H1 (cell line): ENCODE results near the gene CHMP4B. TPM values are rescaled to one million over a fixed set of nuclear protein-coding genes. Genes with fewer than 3 reads are reported as not detected.

Source experiments
- CTCF ChIA-PET: fragments of 300-600 bp; sonication (Branson Sonifier 250); formaldehyde crosslinking; loops from one replicate; lab custom pipeline; 2021; ENCODE audit not compliant: partially characterized antibody; lab: Charles Lee
- POLR2A ChIA-PET: fragments of 300-600 bp; sonication (Branson Sonifier 250); formaldehyde crosslinking; loops from one replicate; lab custom pipeline; 2021; ENCODE audit warnings: inconsistent platforms; ENCODE audit not compliant: partially characterized antibody; lab: Charles Lee
- DNase-seq, 2 experiments: peaks; one replicate each; pipeline versions ENCODE4 v3.0.0 to v3.0.0-alpha.2; 2010 to 2022; ENCODE audit warnings: low spot score in 2 of 2, low read depth in 1 of 2, mixed read lengths in 1 of 2
- FAIRE-seq: peaks from 2 replicates; lab custom pipeline; 2011; peaks lifted over from hg19 to GRCh38; lab: Jason Lieb, UNC
- H2AFZ ChIP-seq: 2 replicates; pipeline ENCODE4 v1.8.1; 2012; ENCODE audit warnings: low read length, inconsistent platforms
- H2AK5ac ChIP-seq: 2 replicates; pipeline ENCODE4 v1.6.1; 2013; ENCODE audit warnings: low read depth, low read length
- H2BK120ac ChIP-seq: replicated peaks from 2 replicates; pipeline ENCODE3; 2013; ENCODE audit warnings: low read depth, low read length, inconsistent platforms
- H2BK12ac ChIP-seq: 2 replicates; pipeline ENCODE4 v1.6.1; 2013; ENCODE audit warnings: low read depth, low read length
- H2BK15ac ChIP-seq: 2 replicates; pipeline ENCODE4 v1.6.1; 2013; ENCODE audit warnings: low read length
- H2BK20ac ChIP-seq: 2 replicates; pipeline ENCODE4 v1.6.1; 2013; ENCODE audit warnings: low read length
- H2BK5ac ChIP-seq: 2 replicates; pipeline ENCODE4 v1.6.1; 2013; ENCODE audit warnings: low read depth, low read length
- H3K14ac ChIP-seq: 2 replicates; pipeline ENCODE4 v1.6.1; 2013; ENCODE audit warnings: inconsistent platforms; ENCODE audit not compliant: insufficient read length
- H3K18ac ChIP-seq: 2 replicates; pipeline ENCODE4 v1.6.1; 2013; ENCODE audit warnings: low read length; ENCODE audit errors: extremely low read depth
- H3K23ac ChIP-seq: 2 replicates; pipeline ENCODE4 v1.6.1; 2013; ENCODE audit warnings: inconsistent platforms; ENCODE audit not compliant: insufficient read length
- H3K23me2 ChIP-seq: 2 replicates; pipeline ENCODE4 v1.6.1; 2013; ENCODE audit warnings: low read depth, low read length
- H3K27ac ChIP-seq: 2 replicates; pipeline ENCODE4 v1.6.1; 2011; ENCODE audit warnings: low read depth, low read length, inconsistent platforms
- H3K27me3 ChIP-seq, 4 experiments: replicated peaks in 1 of 4; 1 replicate in 1 of 4; 2 replicates in 3 of 4; pipeline versions ENCODE4 v1.6.1 to v1.8.1; 2011 to 2013; ENCODE audit warnings: low read length in 3 of 4, mild to moderate bottlenecking in 3 of 4, inconsistent platforms in 2 of 4, mixed read lengths in 2 of 4, moderate library complexity in 1 of 4; ENCODE audit not compliant: control insufficient read depth in 3 of 4, insufficient read depth in 3 of 4; ENCODE audit errors: extremely low read depth in 1 of 4
- H3K36me3 ChIP-seq, 4 experiments: 2 replicates each; pipeline versions ENCODE4 v1.6.1 to v1.8.1; 2011 to 2013; ENCODE audit warnings: mild to moderate bottlenecking in 4 of 4, low read length in 3 of 4, moderate library complexity in 2 of 4, control low read depth in 1 of 4, inconsistent platforms in 1 of 4; ENCODE audit not compliant: insufficient read depth in 4 of 4, control insufficient read depth in 2 of 4
- H3K4ac ChIP-seq: replicated peaks from 2 replicates; pipeline ENCODE3; 2013; ENCODE audit warnings: low read length, low read depth, mixed read lengths, inconsistent platforms; ENCODE audit not compliant: insufficient read length
- H3K4me1 ChIP-seq, 4 experiments: replicated peaks in 1 of 4; 1 replicate in 1 of 4; 2 replicates in 3 of 4; pipeline versions ENCODE4 v1.6.1 to v1.8.1; 2011 to 2013; ENCODE audit warnings: low read length in 3 of 4, inconsistent platforms in 2 of 4, mixed read lengths in 1 of 4; ENCODE audit not compliant: insufficient read depth in 4 of 4, control insufficient read depth in 3 of 4
- H3K4me2 ChIP-seq, 2 experiments: 2 replicates each; pipeline versions ENCODE4 v1.6.1 to v1.8.1; 2011 to 2013; ENCODE audit warnings: low read depth in 2 of 2, low read length in 2 of 2, control low read depth in 1 of 2, inconsistent platforms in 1 of 2, mild to moderate bottlenecking in 1 of 2; ENCODE audit not compliant: insufficient read depth in 1 of 2
- H3K4me3 ChIP-seq, 4 experiments: fragments of 200-600, 300-600 bp in 1 of 4; sonication (generic), shearing (Covaris generic), sonication (Bioruptor Twin) in 1 of 4; 2 replicates each; pipeline versions ENCODE4 v1.5.1 to v1.8.1; 2011 to 2016; ENCODE audit warnings: low read length in 4 of 4, low read depth in 3 of 4, control low read depth in 2 of 4, inconsistent platforms in 2 of 4, mild to moderate bottlenecking in 2 of 4, mixed read lengths in 1 of 4, moderate library complexity in 1 of 4; ENCODE audit not compliant: insufficient read depth in 2 of 4; ENCODE audit errors: extremely low read depth in 1 of 4
- H3K56ac ChIP-seq: replicated peaks from 2 replicates; pipeline ENCODE3; 2013; ENCODE audit warnings: low read depth, mild to moderate bottlenecking, mixed read lengths, low read length, inconsistent platforms; ENCODE audit not compliant: insufficient read length
- H3K79me1 ChIP-seq: 2 replicates; pipeline ENCODE4 v1.6.1; 2013; ENCODE audit warnings: low read depth, low read length, control low read depth
- H3K79me2 ChIP-seq, 2 experiments: 2 replicates each; pipeline versions ENCODE4 v1.6.1 to v1.8.1; 2012 to 2013; ENCODE audit warnings: low read length in 2 of 2, mild to moderate bottlenecking in 2 of 2, inconsistent platforms in 1 of 2; ENCODE audit not compliant: insufficient read depth in 2 of 2, control insufficient read depth in 1 of 2
- H3K9ac ChIP-seq, 4 experiments: replicated peaks in 1 of 4; 1 replicate in 1 of 4; 2 replicates in 3 of 4; pipeline versions ENCODE4 v1.6.1 to v1.8.1; 2011 to 2013; ENCODE audit warnings: low read depth in 3 of 4, low read length in 3 of 4, control low read depth in 2 of 4, mild to moderate bottlenecking in 2 of 4, moderate library complexity in 2 of 4, inconsistent platforms in 1 of 4; ENCODE audit errors: extremely low read depth in 1 of 4
- H3K9me3 ChIP-seq, 2 experiments: 2 replicates each; pipeline versions ENCODE4 v1.6.1 to v1.8.1; 2012 to 2013; ENCODE audit warnings: mild to moderate bottlenecking in 2 of 2, moderate library complexity in 2 of 2, control low read depth in 1 of 2, inconsistent platforms in 1 of 2, low read depth in 1 of 2, low read length in 1 of 2, mixed read lengths in 1 of 2; ENCODE audit not compliant: insufficient read depth in 2 of 2
- H4K20me1 ChIP-seq, 2 experiments: replicated peaks in 1 of 2; 2 replicates each; pipeline versions ENCODE3 to v1.8.1; 2011 to 2013; ENCODE audit warnings: inconsistent platforms in 2 of 2, low read length in 2 of 2, mild to moderate bottlenecking in 1 of 2; ENCODE audit not compliant: insufficient read depth in 2 of 2, control insufficient read depth in 1 of 2
- H4K5ac ChIP-seq: 2 replicates; pipeline ENCODE4 v1.6.1; 2013; ENCODE audit warnings: low read length, low read depth, mixed read lengths, inconsistent platforms; ENCODE audit not compliant: insufficient read length
- H4K8ac ChIP-seq: 2 replicates; pipeline ENCODE4 v1.8.0; 2013; ENCODE audit warnings: mild to moderate bottlenecking, moderate library complexity, low read length, inconsistent platforms; ENCODE audit not compliant: insufficient read depth; ENCODE audit errors: extremely low read depth
- H4K91ac ChIP-seq: replicated peaks from 2 replicates; pipeline ENCODE3; 2013; ENCODE audit warnings: low read length, mixed read lengths, inconsistent platforms; ENCODE audit not compliant: insufficient read length
- CTCF ChIP-seq, 3 experiments: IDR thresholded peaks; 1 replicate in 2 of 3; 2 replicates in 1 of 3; pipeline versions ENCODE4 v1.5.1 to v1.6.1; 2011; ENCODE audit warnings: low read length in 3 of 3, mild to moderate bottlenecking in 3 of 3, inconsistent platforms in 2 of 3, low read depth in 1 of 3, moderate library complexity in 1 of 3; ENCODE audit not compliant: insufficient read depth in 1 of 3; ENCODE audit errors: control extremely low read depth in 1 of 3
- RAD21 ChIP-seq, 2 experiments: IDR thresholded peaks in 1 of 2; conservative IDR thresholded peaks in 1 of 2; 2 replicates each; pipeline ENCODE4 v1.6.1; 2011; ENCODE audit warnings: low read depth in 2 of 2, low read length in 2 of 2, improper control_type of control experiment in 1 of 2, inconsistent platforms in 1 of 2, mild to moderate bottlenecking in 1 of 2, moderate library complexity in 1 of 2
- SIN3A ChIP-seq, 2 experiments: IDR thresholded peaks in 1 of 2; conservative IDR thresholded peaks in 1 of 2; 2 replicates each; pipeline ENCODE4 v1.6.1; 2011 to 2012; ENCODE audit warnings: low read length in 2 of 2, improper control_type of control experiment in 1 of 2, low read depth in 1 of 2, mild to moderate bottlenecking in 1 of 2
- WGBS, 2 experiments: shearing (Covaris generic) in 1 of 2; methylation state at CpG; one replicate each; pipeline versions ENCODE4 v1.1.6 to v1.1.7; 2013 to 2015; ENCODE audit warnings: low lambda C conversion rate in 2 of 2, mixed read lengths in 2 of 2, inconsistent platforms in 1 of 2, low coverage in 1 of 2, missing lambda C conversion rate in 1 of 2; ENCODE audit not compliant: insufficient replicate concordance in 2 of 2, insufficient coverage in 1 of 2, insufficient read length in 1 of 2; ENCODE audit errors: extremely low coverage in 1 of 2, missing lambda C conversion rate in 1 of 2; 5-methylcytosine and 5-hydroxymethylcytosine counted together
- polyA plus RNA-seq, 7 experiments: library from polyadenylated mRNA; depleted of rRNA in 3 of 7; stranded (reverse) in 5 of 7; unstranded in 2 of 7; fragments of >200 nt in 5 of 7; fragments of 200-250 nt in 2 of 7; gene quantifications; 1 replicate in 5 of 7; 2 replicates in 1 of 7; 4 replicates in 1 of 7; pipeline versions ENCODE4 v1.2.1 to v1.2.3, GENCODE V29; 2011 to 2013; ENCODE audit warnings: missing spikeins in 2 of 7, mixed read lengths in 2 of 7
- total RNA-seq: library from RNA; stranded (reverse); fragmentation: NEBNext Ultra II Directional; extraction: Animal tissue kit (Norgen Biotek cat#: 25700); gene quantifications from 2 replicates; pipeline ENCODE4 v1.2.1, GENCODE V29; 2021

Gene CHMP4B
- total and polyA plus RNA-seq, 2 of the 8 experiments (the other 6 are each of a cell fraction or from before 2014, with no cell fraction given) = 38.6 to 66.3 TPM

GRCh38 chr20:33896509-33896908 is 85.4 kb downstream of the CHMP4B start:
- 94% methylated on average over 4 of the region's 4 CpGs; no CpG with 5 or more reads in 1 of the 2 experiments for WGBS, 2 experiments

More at GRCh38 chr20:33896509-33896908, 85.4 kb downstream of the CHMP4B start:
- no peak overlapping the region for H3K9ac ChIP-seq
- no peaks in the 10 kb centered on the region for H4K20me1 ChIP-seq
- H2BK5ac ChIP-seq = no peak overlapping the region
- H3K56ac ChIP-seq = no peak overlapping the region
- no peaks in the 10 kb centered on the region for H3K9me3 ChIP-seq
- peaks cover 0 to 1% (median 0%) of the 10 kb centered on the region in 4 experiments; a peak in 2 of 7 replicates for H3K4me1 ChIP-seq
- no peak overlapping the region for H3K4me2 ChIP-seq
- H4K5ac ChIP-seq = no peak overlapping the region
- no peaks in the 10 kb centered on the region for H3K27me3 ChIP-seq
- no peaks in the 10 kb centered on the region for H3K23me2 ChIP-seq
- DNase-seq = no peak
- no peak overlapping the region for H3K4me3 ChIP-seq
- CTCF ChIA-PET = interaction anchor here (0.6 to 5.5 kb wide), 9 partner anchors 9 to 640 kb away, joined by 3 to 24 read pairs (median 14); no protein-coding TSS in a partner anchor
- H3K23ac ChIP-seq = no peak overlapping the region
- H3K4ac ChIP-seq = no peak overlapping the region
- no peaks in the 10 kb centered on the region for H3K36me3 ChIP-seq
- POLR2A ChIA-PET = no interaction called here
- H2BK120ac ChIP-seq = no peak overlapping the region
- no peaks in the 10 kb centered on the region for H3K79me2 ChIP-seq
- H3K14ac ChIP-seq = no peak overlapping the region
- FAIRE-seq = no peak
- H2BK20ac ChIP-seq = no peak overlapping the region
- no peak overlapping the region for H4K8ac ChIP-seq
- no peak overlapping the region for H2BK15ac ChIP-seq
- H2BK12ac ChIP-seq = no peak overlapping the region
- no peak overlapping the region for H3K27ac ChIP-seq
- H3K79me1 ChIP-seq = no peaks in the 10 kb centered on the region
- no peak overlapping the region for H2AFZ ChIP-seq
- no peak overlapping the region for H2AK5ac ChIP-seq
- TF ChIP-seq RAD21 (IDR thresholded peaks at IDR 0.05 in 1 of 2, conservative IDR thresholded peaks at IDR 0.05 in 1 of 2; ENCODE audit: low read depth in 2 of 2, low read length in 2 of 2) (no peak), SIN3A (conservative IDR thresholded peaks at IDR 0.05 in 1 of 2, IDR thresholded peaks at IDR 0.05 in 1 of 2; ENCODE audit: low read depth in 1 of 2, low read length in 2 of 2) (no peak), CTCF (IDR thresholded peaks at IDR 0.05; ENCODE audit: control extremely low read depth in 1 of 3, insufficient read depth in 1 of 3, low read depth in 1 of 3, low read length in 3 of 3) (no peak)
- no peak overlapping the region for H3K18ac ChIP-seq
- no peak overlapping the region for H4K91ac ChIP-seq
